A673 (cell line): ENCODE results near the gene ABCD2.

Source experiments
- CTCF ChIP-seq: fragments of 300-800, 200-600 bp; sonication (generic); conservative IDR thresholded peaks from 2 replicates; pipeline ENCODE4 v1.5.1; 2017; ENCODE audit warnings: low read depth, mild to moderate bottlenecking, antibody characterized with exemption, low read length, moderate library complexity, mixed read lengths
- EZH2 ChIP-seq: fragments of 200-600 bp; sonication (generic); IDR thresholded peaks from 2 replicates; pipeline ENCODE4 v1.6.1; 2017; ENCODE audit warnings: borderline replicate concordance, low read depth, mild to moderate bottlenecking, mixed read lengths, antibody characterized with exemption, low read length; ENCODE audit not compliant: poor library complexity, severe bottlenecking

- TF ChIP-seq EZH2 = no peak
- TF ChIP-seq CTCF = peak; percentile 24; the same call in 1 of the 2 replicates
These were observed at the start of gene ABCD2 for GRCh38 chr12:39619660-39620433.
